ENCODE measurements around the gene GAPVD1.

GAPVD1 gene

DNA sequence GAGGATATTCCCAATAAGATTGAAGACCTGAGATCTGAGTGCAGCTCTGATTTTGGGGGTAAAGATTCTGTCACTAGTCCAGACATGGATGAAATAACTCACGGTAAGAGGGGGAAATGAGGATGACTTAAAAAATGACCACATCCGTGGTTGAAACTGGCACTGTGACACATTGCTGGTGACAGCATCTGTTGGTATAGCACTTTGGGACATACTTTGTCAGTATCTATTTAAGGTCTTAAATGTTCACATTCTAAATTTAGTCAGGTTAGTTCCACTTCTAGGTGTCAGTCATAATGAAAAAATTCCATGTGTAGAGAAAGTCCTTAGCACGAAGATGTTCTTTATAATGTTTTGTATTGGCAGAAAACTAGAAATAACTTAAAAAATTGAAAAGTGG is 70.9 kb downstream of the GAPVD1 start:
- Histone ChIP-seq H3K36me3 (peaks cover 74 to 95% (median 91%) of the 10 kb centered on the region in 11 experiments), H3K4me3 (no peak overlapping the region), H4K20me1 (peaks cover 0 to 17% (median 0%) of the 10 kb centered on the region in 11 experiments; a peak in 2 of 22 replicates), H3K4me2 (peak overlapping the region in 9 of 11 experiments; percentile 12 to 58 (median 40); a peak in 14 of 22 replicates), H3K27me3 (no peaks in the 10 kb centered on the region), H3K4me1 (peaks cover 0 to 31% (median 16%) of the 10 kb centered on the region in 10 experiments; a peak in 15 of 20 replicates), H3K9ac (0 out of 22 replicates have a peak overlapping the region, but pooled peaks of 1 of the 11 experiments have one; percentile 4), H3K27ac (peak overlapping the region in 9 of 11 experiments; percentile 16 to 69 (median 43); a peak in 11 of 22 replicates), H3K9me3 (replicated peaks in 1 of 11) (no peaks in the 10 kb centered on the region)
- TF ChIP-seq Cebpa-rat (IDR thresholded peaks at IDR 0.05) = no peak

DNA sequence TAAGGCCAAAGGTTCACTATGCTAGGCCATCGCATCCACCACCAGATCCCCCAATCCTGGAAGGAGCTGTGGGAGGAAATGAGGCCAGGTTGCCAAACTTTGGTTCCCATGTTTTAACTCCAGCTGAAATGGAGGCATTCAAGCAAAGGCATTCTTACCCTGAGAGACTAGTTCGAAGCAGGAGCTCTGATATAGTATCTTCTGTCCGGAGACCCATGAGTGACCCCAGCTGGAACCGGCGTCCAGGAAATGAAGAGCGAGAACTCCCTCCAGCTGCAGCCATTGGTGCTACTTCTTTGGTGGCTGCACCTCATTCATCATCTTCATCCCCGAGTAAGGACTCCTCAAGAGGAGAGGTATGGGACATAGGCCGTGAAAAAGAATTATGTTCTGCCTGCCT is 75.6 kb downstream of the GAPVD1 start:
- peak overlapping the region in 3 of 11 experiments; percentile 2 to 23 (median 15); a peak in 2 of 22 replicates for H3K27ac ChIP-seq
- H3K27me3 ChIP-seq = no peaks in the 10 kb centered on the region
- H3K9me3 ChIP-seq (replicated peaks in 1 of 11) = no peaks in the 10 kb centered on the region
- peaks cover 0 to 12% (median 10%) of the 10 kb centered on the region in 10 experiments; a peak in 14 of 20 replicates for H3K4me1 ChIP-seq
- H4K20me1 ChIP-seq = peaks cover 0 to 7% (median 0%) of the 10 kb centered on the region in 11 experiments; a peak in 2 of 22 replicates
- H3K4me3 ChIP-seq = no peak overlapping the region
- H3K9ac ChIP-seq = no peak overlapping the region
- H3K36me3 ChIP-seq = peaks cover 88 to 100% (median 99%) of the 10 kb centered on the region in 11 experiments
- no peak for TF ChIP-seq Cebpa-rat (IDR thresholded peaks at IDR 0.05)
- H3K4me2 ChIP-seq = no peak overlapping the region

DNA sequence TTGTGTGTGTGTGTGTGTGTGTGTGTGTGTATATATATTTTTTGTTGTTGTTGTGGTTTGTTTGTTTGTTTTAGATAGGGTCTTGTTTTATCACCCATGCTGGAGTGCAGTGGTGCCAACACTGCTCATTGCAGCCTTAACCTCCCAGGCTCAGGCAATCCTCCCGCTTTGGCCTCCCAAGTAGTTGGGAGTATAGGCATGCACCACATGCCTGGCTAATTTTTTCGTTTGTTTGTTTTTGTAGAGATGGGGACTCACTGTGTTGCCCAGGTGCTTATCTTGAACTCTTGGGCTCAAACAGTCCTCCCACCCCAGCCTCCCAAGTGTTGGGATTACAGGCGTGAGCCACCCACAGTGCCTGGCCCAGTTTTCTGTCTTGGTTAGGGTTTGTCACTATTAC is 77.3 kb downstream of the GAPVD1 start:
- H3K36me3 ChIP-seq = peaks cover 86 to 100% (median 97%) of the 10 kb centered on the region in 11 experiments
- TF ChIP-seq Cebpa-rat (IDR thresholded peaks at IDR 0.05) = no peak

DNA sequence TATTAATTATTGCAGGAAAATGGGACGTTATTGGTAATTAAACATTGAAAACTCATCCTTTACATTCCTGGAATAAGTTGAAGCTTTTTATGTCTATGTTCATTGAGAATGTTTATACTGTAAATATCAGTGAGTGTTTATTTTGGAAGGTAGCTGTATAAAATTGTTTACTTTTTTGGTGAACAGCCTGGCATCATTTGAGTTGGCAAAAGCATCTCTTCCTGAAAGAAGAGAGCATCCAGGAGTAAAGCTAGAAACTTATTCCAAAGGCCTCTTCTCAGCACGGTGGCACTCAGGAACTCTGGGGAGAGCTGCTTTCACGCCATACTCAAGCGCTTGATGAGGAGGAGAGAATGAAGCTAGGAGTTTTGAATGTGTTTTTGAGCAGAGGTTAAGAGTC is 79.9 kb downstream of the GAPVD1 start:
- Histone ChIP-seq H3K36me3 (peaks cover 85 to 100% (median 98%) of the 10 kb centered on the region in 11 experiments), H3K27ac (no peak overlapping the region)

More for the DNA sequence above, 77.3 kb downstream of the GAPVD1 start:
- H3K4me1 ChIP-seq = no peaks in the 10 kb centered on the region; a peak in 1 of 20 replicates
- H3K27me3 ChIP-seq = no peaks in the 10 kb centered on the region
- H3K27ac ChIP-seq = no peak overlapping the region
- H3K4me3 ChIP-seq = no peak overlapping the region
- no peak overlapping the region for H3K4me2 ChIP-seq
- H4K20me1 ChIP-seq = peaks cover 0 to 7% (median 0%) of the 10 kb centered on the region in 11 experiments; a peak in 1 of 22 replicates
- no peaks in the 10 kb centered on the region for H3K9me3 ChIP-seq (replicated peaks in 1 of 11)
- no peak overlapping the region for H3K9ac ChIP-seq

DNA sequence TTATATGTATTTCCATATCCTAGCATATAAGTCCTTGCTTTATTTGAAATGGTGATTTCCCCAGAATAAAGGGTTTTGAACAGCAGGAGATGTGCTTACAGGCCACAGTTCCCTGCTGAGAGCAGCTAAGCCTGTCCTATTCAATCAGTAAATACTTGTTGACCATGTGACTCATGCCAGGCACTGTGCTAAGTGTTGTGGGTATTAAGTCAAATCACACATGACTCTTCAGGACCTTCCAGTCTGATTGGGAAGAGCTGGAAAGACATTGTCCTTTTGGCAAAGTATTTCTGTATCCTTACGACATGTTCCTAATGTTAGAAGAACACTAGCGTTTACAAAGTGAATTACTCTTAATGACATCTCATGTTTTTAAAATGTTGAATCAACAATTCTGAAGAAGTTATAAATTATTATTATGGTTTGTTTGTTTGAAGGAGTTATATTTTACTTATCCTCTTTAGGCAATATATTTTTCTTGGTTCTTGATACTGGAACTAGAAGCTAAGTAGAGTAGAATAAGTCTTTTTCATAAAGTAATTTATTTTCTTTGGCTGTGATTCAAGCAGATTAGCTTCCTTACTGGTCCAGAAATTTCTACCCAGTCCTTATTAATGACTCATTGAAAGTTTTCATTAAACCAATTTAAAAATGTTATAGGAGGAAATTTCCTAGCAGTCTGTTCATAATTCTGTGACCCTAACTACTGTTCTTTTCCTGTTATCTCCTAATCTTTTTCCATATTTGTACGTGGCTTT is 82.1 kb downstream of the GAPVD1 start:
- Histone ChIP-seq H3K9me3 (replicated peaks in 1 of 11) (peaks cover 0 to 5% (median 0%) of the 10 kb centered on the region in 11 experiments; a peak in 1 of 22 replicates), H3K9ac (no peak overlapping the region), H4K20me1 (peaks cover 0 to 7% (median 0%) of the 10 kb centered on the region in 11 experiments; a peak in 1 of 22 replicates), H3K4me3 (no peak overlapping the region), H3K4me1 (peaks cover 0 to 4% (median 0%) of the 10 kb centered on the region in 10 experiments; a peak in 2 of 20 replicates), H3K27ac (no peak overlapping the region), H3K36me3 (peaks cover 88 to 100% (median 98%) of the 10 kb centered on the region in 11 experiments), H3K4me2 (no peak overlapping the region), H3K27me3 (no peaks in the 10 kb centered on the region)
- no peak for TF ChIP-seq Cebpa-rat (IDR thresholded peaks at IDR 0.05)

More for the DNA sequence above, 79.9 kb downstream of the GAPVD1 start:
- H3K4me2 ChIP-seq = no peak overlapping the region
- H3K4me1 ChIP-seq = no peaks in the 10 kb centered on the region; a peak in 1 of 20 replicates
- no peak for TF ChIP-seq Cebpa-rat (IDR thresholded peaks at IDR 0.05)
- H3K4me3 ChIP-seq = no peak overlapping the region
- H3K9me3 ChIP-seq (replicated peaks in 1 of 11) = no peaks in the 10 kb centered on the region
- no peaks in the 10 kb centered on the region for H3K27me3 ChIP-seq
- no peak overlapping the region for H3K9ac ChIP-seq
- H4K20me1 ChIP-seq = peaks cover 0 to 7% (median 0%) of the 10 kb centered on the region in 11 experiments; a peak in 1 of 22 replicates

DNA sequence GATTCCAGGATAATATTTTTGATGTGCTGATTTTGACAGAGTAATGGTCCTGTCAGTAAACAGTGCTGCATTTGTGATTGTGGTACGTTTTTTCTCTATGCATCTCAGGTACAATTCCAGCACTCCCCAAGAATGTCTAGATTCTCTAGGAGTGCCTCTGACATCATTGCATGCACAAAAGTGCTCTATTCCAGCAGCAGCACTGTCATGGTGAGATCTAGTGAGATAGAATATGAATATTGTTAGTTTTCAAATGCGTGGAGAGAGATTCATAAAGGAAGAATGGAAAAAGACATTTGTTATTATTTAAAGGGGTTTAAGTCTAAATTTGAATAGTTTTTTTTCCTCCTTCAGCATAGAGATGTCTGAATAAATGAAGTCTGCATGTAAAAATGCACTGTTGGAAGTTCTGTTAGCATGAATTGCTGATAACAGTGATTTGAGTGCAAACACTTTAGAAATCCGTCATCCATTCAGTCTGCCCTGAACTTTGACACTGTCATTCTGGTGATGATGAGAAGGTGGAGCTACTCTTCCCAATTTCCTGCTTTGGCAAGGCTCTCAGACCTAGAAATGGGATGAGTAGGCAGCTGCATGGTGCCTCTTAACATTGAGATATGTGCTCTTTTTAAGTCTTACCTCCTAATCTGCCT is 84.6 kb downstream of the GAPVD1 start:
- peaks cover 88 to 100% (median 98%) of the 10 kb centered on the region in 11 experiments for H3K36me3 ChIP-seq
- H4K20me1 ChIP-seq = no peaks in the 10 kb centered on the region
- H3K27me3 ChIP-seq = no peaks in the 10 kb centered on the region
- no peak overlapping the region for H3K27ac ChIP-seq
- no peak overlapping the region for H3K9ac ChIP-seq
- H3K4me2 ChIP-seq = no peak overlapping the region
- H3K4me1 ChIP-seq = peaks cover 0 to 4% (median 0%) of the 10 kb centered on the region in 10 experiments; a peak in 2 of 20 replicates
- peaks cover 0 to 25% (median 10%) of the 10 kb centered on the region in 11 experiments; a peak in 12 of 22 replicates for H3K9me3 ChIP-seq (replicated peaks in 1 of 11)
- no peak overlapping the region for H3K4me3 ChIP-seq
- TF ChIP-seq Cebpa-rat (IDR thresholded peaks at IDR 0.05) = no peak

DNA sequence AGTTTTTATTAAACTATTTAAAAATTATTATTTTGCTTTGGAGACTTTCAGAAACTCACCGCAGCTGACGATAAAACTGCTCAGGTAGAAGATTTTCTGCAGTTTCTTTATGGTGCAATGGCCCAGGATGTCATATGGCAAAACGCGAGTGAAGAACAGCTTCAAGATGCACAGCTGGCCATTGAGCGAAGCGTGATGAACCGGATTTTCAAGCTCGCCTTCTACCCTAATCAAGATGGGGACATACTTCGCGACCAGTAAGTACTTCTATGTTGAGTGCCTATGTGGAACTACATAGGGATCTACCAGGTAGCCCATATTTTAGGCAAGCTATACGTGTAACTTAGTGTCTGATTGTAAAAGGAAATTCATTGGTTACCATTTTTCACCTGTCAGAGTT is 94.0 kb downstream of the GAPVD1 start:
- Histone ChIP-seq H3K4me2 (no peak overlapping the region), H3K9me3 (replicated peaks in 1 of 11) (peaks cover 0 to 17% (median 5%) of the 10 kb centered on the region in 11 experiments; a peak in 10 of 22 replicates), H3K27me3 (no peaks in the 10 kb centered on the region), H3K4me3 (no peak overlapping the region), H3K27ac (no peak overlapping the region), H3K4me1 (no peaks in the 10 kb centered on the region), H3K9ac (no peak overlapping the region), H4K20me1 (peaks cover 0 to 18% (median 0%) of the 10 kb centered on the region in 11 experiments; a peak in 6 of 22 replicates), H3K36me3 (peaks cover 99 to 100% (median 100%) of the 10 kb centered on the region in 11 experiments)
- no peak for TF ChIP-seq Cebpa-rat (IDR thresholded peaks at IDR 0.05)

DNA sequence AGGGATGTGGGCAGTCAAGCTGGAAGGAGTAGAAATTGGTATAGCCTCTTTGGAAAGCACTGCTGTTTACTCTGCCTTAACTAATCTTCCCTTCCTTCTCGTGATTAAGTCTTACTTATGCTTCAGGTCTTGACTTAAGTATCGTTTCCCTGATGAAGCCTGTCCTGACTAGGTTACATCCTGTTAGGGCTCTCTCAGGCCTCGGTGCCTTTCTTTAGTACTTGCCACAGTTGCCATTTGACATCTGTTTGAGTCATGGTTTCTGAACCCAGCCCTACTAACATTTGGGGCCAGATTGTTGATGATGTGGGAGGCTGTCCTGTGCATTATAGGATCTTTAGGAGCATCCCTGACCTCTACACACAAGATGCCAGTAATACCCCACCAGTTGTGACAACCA is 94.4 kb downstream of the GAPVD1 start:
- Histone ChIP-seq H3K27ac (no peak overlapping the region), H3K27me3 (no peaks in the 10 kb centered on the region), H3K9ac (no peak overlapping the region), H3K4me2 (no peak overlapping the region), H3K9me3 (replicated peaks in 1 of 11) (peaks cover 0 to 13% (median 2%) of the 10 kb centered on the region in 11 experiments; a peak in 9 of 22 replicates), H3K4me1 (no peaks in the 10 kb centered on the region), H4K20me1 (peaks cover 0 to 18% (median 0%) of the 10 kb centered on the region in 11 experiments; a peak in 6 of 22 replicates), H3K36me3 (peaks cover 99 to 100% (median 100%) of the 10 kb centered on the region in 11 experiments), H3K4me3 (no peak overlapping the region)
- TF ChIP-seq Cebpa-rat (IDR thresholded peaks at IDR 0.05) = no peak

DNA sequence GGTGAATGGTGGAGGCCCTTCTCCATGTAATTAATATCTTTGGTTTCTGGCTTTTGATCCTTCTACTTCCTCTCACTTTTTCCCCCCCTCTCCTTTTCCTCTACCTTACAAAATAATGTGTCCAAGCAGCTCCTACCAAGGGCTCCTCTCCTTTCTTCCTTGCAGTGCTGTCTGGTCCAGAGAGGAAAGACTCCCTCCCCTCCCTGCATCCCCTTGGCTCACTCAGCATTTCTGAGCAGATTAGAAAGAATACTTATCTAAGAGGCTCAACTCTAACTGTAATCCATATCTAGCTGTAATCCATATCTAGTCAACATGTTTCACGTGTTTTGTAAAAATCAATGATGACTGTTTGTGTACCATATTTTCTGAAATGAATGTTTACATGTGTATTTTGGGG is 97.4 kb downstream of the GAPVD1 start:
- Histone ChIP-seq H4K20me1 (peaks cover 0 to 20% (median 0%) of the 10 kb centered on the region in 11 experiments; a peak in 5 of 22 replicates), H3K27me3 (no peaks in the 10 kb centered on the region), H3K36me3 (peaks cover 98 to 100% (median 100%) of the 10 kb centered on the region in 11 experiments), H3K27ac (no peak overlapping the region), H3K9me3 (replicated peaks in 1 of 11) (no peaks in the 10 kb centered on the region), H3K4me1 (peaks cover 0 to 5% (median 0%) of the 10 kb centered on the region in 10 experiments; a peak in 1 of 20 replicates), H3K4me2 (no peak overlapping the region), H3K4me3 (no peak overlapping the region), H3K9ac (no peak overlapping the region)
- TF ChIP-seq Cebpa-rat (IDR thresholded peaks at IDR 0.05) = no peak
